Thyroid gland (tissue), 4 donors: ENCODE data around the gene PLEKHJ1. TPM values are rescaled to one million over a fixed set of nuclear protein-coding genes. Genes with fewer than 3 reads are reported as not detected.
A peak's percentile ranks its signal among the peaks of the same experiment; 100 is the strongest.

ENCODE experiments used
- DNase-seq, 2 donors: peaks; one replicate each; pipeline ENCODE4 v3.0.0-alpha.2; 2019
- H3K27ac ChIP-seq, 3 donors: fragments of 200-600 bp; sonication (generic); 1 replicate in 2 of 3; 2 replicates in 1 of 3; pipeline ENCODE4 v1.5.1; 2016 to 2019; ENCODE audit warnings: mild to moderate bottlenecking in 1 of 3, moderate library complexity in 1 of 3
- H3K27me3 ChIP-seq: fragments of 200-600 bp; sonication (generic); one replicate; pipeline ENCODE4 v1.5.1; 2019
- H3K36me3 ChIP-seq, 2 donors: fragments of 200-600 bp; sonication (generic); one replicate each; pipeline ENCODE4 v1.5.1; 2016 to 2019
- H3K4me1 ChIP-seq, 2 donors: fragments of 200-600 bp; sonication (generic); one replicate each; pipeline ENCODE4 v1.5.1; 2017 to 2019
- H3K4me3 ChIP-seq, 3 donors: fragments of 200-600 bp; sonication (generic); replicated peaks in 1 of 3; 1 replicate in 2 of 3; 2 replicates in 1 of 3; pipeline ENCODE4 v1.5.1; 2016; ENCODE audit warnings: mild to moderate bottlenecking in 1 of 3
- H3K9me3 ChIP-seq: fragments of 200-600 bp; sonication (generic); one replicate; pipeline ENCODE4 v1.5.1; 2017
- CTCF ChIP-seq, 6 experiments: fragments of 200-600 bp in 3 of 6; fragments of 450-650 bp in 3 of 6; sonication (generic) in 3 of 6; IDR thresholded peaks; one replicate each; pipeline ENCODE4 v1.5.1; 2016 to 2019; ENCODE audit warnings: antibody characterized with exemption in 6 of 6, mild to moderate bottlenecking in 2 of 6, inconsistent platforms in 1 of 6, moderate library complexity in 1 of 6
- POLR2A ChIP-seq, 2 donors: fragments of 450-650 bp; IDR thresholded peaks; one replicate each; pipeline ENCODE4 v1.6.1; 2017; ENCODE audit warnings: antibody characterized with exemption in 2 of 2, mild to moderate bottlenecking in 2 of 2, moderate library complexity in 1 of 2
- WGBS, 2 donors: methylation state at CpG; one replicate each; pipeline ENCODE4 v1.1.5; 2017; 5-methylcytosine and 5-hydroxymethylcytosine counted together
- intact Hi-C: fragments of 100-400 bp; cut with DNase I; formaldehyde crosslinking; loops from one replicate; pipeline ENCODE4 v1.15.1; 2023
- microRNA counts, 2 donors: library from miRNA; unstranded; fragments of <30 nt; microRNA quantifications; one replicate each; lab custom pipeline; 2016 to 2017
- microRNA-seq: library from miRNA; unstranded; fragments of <30 nt; microRNA quantifications from one replicate; pipeline ENCODE4, GENCODE V29; 2016
- small RNA-seq: library from RNA; depleted of rRNA; stranded (forward); fragments of <200 nt; gene quantifications from one replicate; pipeline ENCODE3, GENCODE V24; 2016
- total RNA-seq, 4 donors: library from RNA; depleted of rRNA; stranded (reverse); fragments of >200 nt; gene quantifications; one replicate each; pipeline ENCODE4 v1.2.3, GENCODE V29; 2016

The PLEKHJ1 gene
- total RNA-seq, 4 donors from 2014 or later = 86.7 to 179 (median 131) TPM

- intact Hi-C loops = no loop called here
- 12 to 35% methylated on average over 28 of the region's 28 CpGs for WGBS, 2 donors
- H3K36me3 ChIP-seq = peaks cover 3 to 21% of the 10 kb centered on the region in 2 donors
- TF ChIP-seq POLR2A (IDR thresholded peaks at IDR 0.05) (peak in 1 of 2 donors; percentile 59), CTCF (IDR thresholded peaks at IDR 0.05) (no peak)
- H3K4me3 ChIP-seq = no peak overlapping the region
- peak; percentile 91 for DNase-seq
- H3K27ac ChIP-seq = peak overlapping the region; percentile 78 to 89 (median 87)
- peaks cover 26 to 40% of the 10 kb centered on the region in 2 donors for H3K4me1 ChIP-seq
- no peaks in the 10 kb centered on the region for H3K27me3 ChIP-seq
- H3K9me3 ChIP-seq = no peaks in the 10 kb centered on the region
These were observed 49.9 kb downstream of the PLEKHJ1 start for GRCh38 chr19:2186071-2186846.

- Histone ChIP-seq H3K36me3 (peaks cover 4 to 15% of the 10 kb centered on the region in 2 donors), H3K4me1 (peaks cover 26 to 40% of the 10 kb centered on the region in 2 donors), H3K4me3 (no peak overlapping the region), H3K27me3 (no peaks in the 10 kb centered on the region), H3K9me3 (no peaks in the 10 kb centered on the region), H3K27ac (peak overlapping the region; percentile 78 to 89 (median 87))
- 55 to 58% methylated on average over 11 of the region's 11 CpGs for WGBS, 2 donors
- TF ChIP-seq CTCF (IDR thresholded peaks at IDR 0.05) (no peak), POLR2A (IDR thresholded peaks at IDR 0.05) (no peak)
- no peak for DNase-seq
- intact Hi-C loops = no loop called here
These were observed 50.4 kb downstream of the PLEKHJ1 start for GRCh38 chr19:2185734-2186070.

GRCh38 chr19:2184422-2184975, 51.6 kb downstream of the PLEKHJ1 start:
- H3K4me3 ChIP-seq = no peak overlapping the region
- intact Hi-C loops = no loop called here
- 88 to 89% methylated on average over 18 to 20 of the region's 22 CpGs for WGBS, 2 donors
- peaks cover 26 to 40% of the 10 kb centered on the region in 2 donors for H3K4me1 ChIP-seq
- TF ChIP-seq CTCF (IDR thresholded peaks at IDR 0.05) (no peak), POLR2A (IDR thresholded peaks at IDR 0.05) (no peak)
- peaks cover 4 to 11% of the 10 kb centered on the region in 2 donors for H3K36me3 ChIP-seq
- no peak for DNase-seq
- H3K27ac ChIP-seq = peak overlapping the region in 1 of 3 donors; percentile 87
- H3K9me3 ChIP-seq = no peaks in the 10 kb centered on the region
- H3K27me3 ChIP-seq = no peaks in the 10 kb centered on the region

MicroRNAs within 50 kb of the gene (microRNA counts, 767-probe panel; counts per million panel counts)
- 0 counts per million in 2 donors for microRNA hsa-miR-1227 (lab: Ali Mortazavi, UCI)

Small RNA genes lying within 50 kb of the gene (microRNA-seq; reads per million reads assigned to microRNA genes)
- gene MIR1227 (3.3 reads per million), gene MIR4321 (not detected)

Small RNA genes lying within 50 kb of the gene (small RNA-seq; reads per million reads assigned to genes)
- gene MIR1227 = not detected

Other genes with a start within 250 kb of the PLEKHJ1 start
- 10 to 100 TPM; 74.8 to 89.9 (median 76.2) TPM for gene BTBD2, start 220.6 kb downstream of the PLEKHJ1 start, total RNA-seq
- 100 to 1,000 TPM; 106 to 161 (median 123) TPM for gene MKNK2, start 185.1 kb downstream of the PLEKHJ1 start, total RNA-seq
- gene MOB3A, start 140.0 kb downstream of the PLEKHJ1 start, total RNA-seq = 10 to 100 TPM; 18.5 to 40.4 (median 26.6) TPM
- gene IZUMO4, start 139.4 kb downstream of the PLEKHJ1 start, total RNA-seq = 1 to 10 TPM; 1.1 to 4.2 (median 2.9) TPM
- gene AP3D1, start 84.8 kb downstream of the PLEKHJ1 start, total RNA-seq = 100 to 1,000 TPM in 3 of 4 donors, 10 to 100 TPM in 1; 62.5 to 121 (median 118) TPM
- gene DOT1L, start 72.4 kb downstream of the PLEKHJ1 start, total RNA-seq = 10 to 100 TPM; 10.2 to 31.1 (median 17.2) TPM
- 10 to 100 TPM; 25.7 to 39.8 (median 30.3) TPM for gene SF3A2, start 495 bp upstream of the PLEKHJ1 start, total RNA-seq
- gene AMH, start 13.0 kb upstream of the PLEKHJ1 start, total RNA-seq = 1 to 10 TPM in 1 of 4 donors, under 1 TPM in 1, not detected in 2; 0.33 to 4.2 TPM
- gene JSRP1, start 20.1 kb upstream of the PLEKHJ1 start, total RNA-seq = not detected
- gene PEAK3, start 45.8 kb upstream of the PLEKHJ1 start, total RNA-seq = 1 to 10 TPM in 1 of 4 donors, under 1 TPM in 3; 0.27 to 1.6 (median 0.59) TPM
- gene LINGO3, start 71.8 kb upstream of the PLEKHJ1 start, total RNA-seq = under 1 TPM in 1 of 4 donors, not detected in 3; 0.45 TPM
- gene LSM7, start 92.3 kb upstream of the PLEKHJ1 start, total RNA-seq = 100 to 1,000 TPM in 1 of 4 donors, 10 to 100 TPM in 3; 21.1 to 139 (median 55.1) TPM
- 10 to 100 TPM; 47.8 to 97.8 (median 67.3) TPM for gene SPPL2B, start 92.4 kb upstream of the PLEKHJ1 start, total RNA-seq
- under 1 TPM in 2 of 4 donors, not detected in 2; 0.13 to 0.78 TPM for gene TMPRSS9, start 123.9 kb upstream of the PLEKHJ1 start, total RNA-seq
- gene TIMM13, start 191.3 kb upstream of the PLEKHJ1 start, total RNA-seq = 10 to 100 TPM; 27.4 to 52.9 (median 45.0) TPM
- 10 to 100 TPM; 14.4 to 34.6 (median 27.6) TPM for gene LMNB2, start 220.6 kb upstream of the PLEKHJ1 start, total RNA-seq
- 100 to 1,000 TPM; 148 to 250 (median 195) TPM for gene GADD45B, start 239.8 kb upstream of the PLEKHJ1 start, total RNA-seq